DND-41 (cell line): ENCODE measurements around the gene PLAC8L1.

ENCODE experiments used
- EZH2 ChIP-seq: IDR thresholded peaks from 3 replicates; pipeline ENCODE4 v1.6.1; 2012; ENCODE audit warnings: borderline replicate concordance, low read depth, mild to moderate bottlenecking, moderate library complexity, low read length, inconsistent platforms; ENCODE audit not compliant: severe bottlenecking
- TF ChIP-seq, protein P1 (sequence below): IDR thresholded peaks from 2 replicates; pipeline ENCODE4 v1.5.1; 2012; ENCODE audit warnings: borderline replicate concordance, low read length, moderate library complexity, mild to moderate bottlenecking; ENCODE audit not compliant: poor library complexity, severe bottlenecking; ENCODE audit errors: extremely low read depth

DNA sequence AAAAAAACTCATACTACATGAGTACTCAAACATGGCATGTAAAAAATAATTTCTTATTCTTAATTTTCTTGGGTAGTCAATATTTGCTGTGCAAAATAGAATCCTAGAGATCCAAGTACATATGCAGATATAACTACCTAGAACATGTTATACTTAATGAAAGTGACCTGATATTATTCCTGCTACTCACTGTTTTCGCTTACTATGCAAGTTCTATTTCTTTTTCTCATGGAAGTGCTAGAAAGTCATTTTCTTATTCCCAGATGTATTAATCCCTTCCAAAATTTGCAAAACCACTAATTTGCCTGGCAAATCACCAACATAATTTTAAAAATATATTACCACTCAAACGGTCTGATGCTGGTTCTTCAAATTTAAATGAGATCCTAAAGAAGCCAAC lies 19.2 kb upstream of the PLAC8L1 start:
- TF ChIP-seq, protein P1, sequence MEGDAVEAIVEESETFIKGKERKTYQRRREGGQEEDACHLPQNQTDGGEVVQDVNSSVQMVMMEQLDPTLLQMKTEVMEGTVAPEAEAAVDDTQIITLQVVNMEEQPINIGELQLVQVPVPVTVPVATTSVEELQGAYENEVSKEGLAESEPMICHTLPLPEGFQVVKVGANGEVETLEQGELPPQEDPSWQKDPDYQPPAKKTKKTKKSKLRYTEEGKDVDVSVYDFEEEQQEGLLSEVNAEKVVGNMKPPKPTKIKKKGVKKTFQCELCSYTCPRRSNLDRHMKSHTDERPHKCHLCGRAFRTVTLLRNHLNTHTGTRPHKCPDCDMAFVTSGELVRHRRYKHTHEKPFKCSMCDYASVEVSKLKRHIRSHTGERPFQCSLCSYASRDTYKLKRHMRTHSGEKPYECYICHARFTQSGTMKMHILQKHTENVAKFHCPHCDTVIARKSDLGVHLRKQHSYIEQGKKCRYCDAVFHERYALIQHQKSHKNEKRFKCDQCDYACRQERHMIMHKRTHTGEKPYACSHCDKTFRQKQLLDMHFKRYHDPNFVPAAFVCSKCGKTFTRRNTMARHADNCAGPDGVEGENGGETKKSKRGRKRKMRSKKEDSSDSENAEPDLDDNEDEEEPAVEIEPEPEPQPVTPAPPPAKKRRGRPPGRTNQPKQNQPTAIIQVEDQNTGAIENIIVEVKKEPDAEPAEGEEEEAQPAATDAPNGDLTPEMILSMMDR, result no peak
- no peak for TF ChIP-seq EZH2
